Trophoblast cell (in vitro differentiated cells and primary cell): ENCODE measurements around the gene DICER1.

ENCODE experiments used
- DNase-seq, 2 donors: peaks; one replicate each; pipeline ENCODE4 v3.0.0-alpha.2; 2016
- H2AFZ ChIP-seq: 2 replicates; pipeline ENCODE4 v1.6.1; 2013; ENCODE audit warnings: low read length, moderate library complexity, mild to moderate bottlenecking; ENCODE audit not compliant: insufficient read depth, poor library complexity
- H2AK5ac ChIP-seq: 2 replicates; pipeline ENCODE4 v1.6.1; 2013; ENCODE audit warnings: mild to moderate bottlenecking, low read length
- H2BK120ac ChIP-seq: 2 replicates; pipeline ENCODE4 v1.6.1; 2013; ENCODE audit warnings: low read length, mild to moderate bottlenecking, moderate library complexity; ENCODE audit not compliant: insufficient read depth, poor library complexity
- H2BK12ac ChIP-seq: 2 replicates; pipeline ENCODE4 v1.6.1; 2013; ENCODE audit warnings: mild to moderate bottlenecking, low read length, moderate library complexity
- H2BK5ac ChIP-seq: 2 replicates; pipeline ENCODE4 v1.6.1; 2013; ENCODE audit warnings: low read length, low read depth, moderate library complexity, mild to moderate bottlenecking; ENCODE audit not compliant: poor library complexity
- H3K14ac ChIP-seq: 2 replicates; pipeline ENCODE4 v1.6.1; 2013; ENCODE audit warnings: mild to moderate bottlenecking, low read length
- H3K18ac ChIP-seq: 2 replicates; pipeline ENCODE4 v1.6.1; 2013; ENCODE audit warnings: mild to moderate bottlenecking, low read length
- H3K23ac ChIP-seq: 2 replicates; pipeline ENCODE4 v1.6.1; 2013; ENCODE audit warnings: low read length
- H3K27ac ChIP-seq: 2 replicates; pipeline ENCODE4 v1.5.1; 2013; ENCODE audit warnings: low read depth, mild to moderate bottlenecking, inconsistent platforms, low read length, moderate library complexity
- H3K27me3 ChIP-seq: 2 replicates; pipeline ENCODE4 v1.6.1; 2013; ENCODE audit warnings: inconsistent platforms, mild to moderate bottlenecking, low read length, moderate library complexity; ENCODE audit not compliant: insufficient read depth
- H3K36me3 ChIP-seq, 2 experiments: 1 replicate in 1 of 2; 2 replicates in 1 of 2; pipeline ENCODE4 v1.6.1; 2013; ENCODE audit warnings: low read length in 2 of 2, mild to moderate bottlenecking in 2 of 2, moderate library complexity in 1 of 2; ENCODE audit not compliant: insufficient read depth in 2 of 2, control insufficient read depth in 1 of 2
- H3K4ac ChIP-seq: 2 replicates; pipeline ENCODE4 v1.6.1; 2013; ENCODE audit warnings: low read depth, mild to moderate bottlenecking, low read length, moderate library complexity
- H3K4me1 ChIP-seq, 2 experiments: 1 replicate in 1 of 2; 2 replicates in 1 of 2; pipeline ENCODE4 v1.6.1; 2013; ENCODE audit warnings: low read length in 2 of 2, mild to moderate bottlenecking in 2 of 2, moderate library complexity in 1 of 2; ENCODE audit not compliant: insufficient read depth in 2 of 2, control insufficient read depth in 1 of 2
- H3K4me2 ChIP-seq: 2 replicates; pipeline ENCODE4 v1.6.1; 2013; ENCODE audit warnings: inconsistent platforms, mild to moderate bottlenecking, low read length, moderate library complexity
- H3K4me3 ChIP-seq: 2 replicates; pipeline ENCODE4 v1.5.1; 2013; ENCODE audit warnings: mild to moderate bottlenecking, low read depth, low read length, inconsistent platforms
- H3K79me1 ChIP-seq: one replicate; pipeline ENCODE4 v1.6.1; 2013; ENCODE audit warnings: low read length
- H3K79me2 ChIP-seq: 2 replicates; pipeline ENCODE4 v1.6.1; 2013; ENCODE audit warnings: low read length, mild to moderate bottlenecking; ENCODE audit not compliant: control insufficient read depth, insufficient read depth, poor library complexity
- H3K9ac ChIP-seq: 2 replicates; pipeline ENCODE4 v1.6.1; 2013; ENCODE audit warnings: mild to moderate bottlenecking, low read length
- H3K9me3 ChIP-seq: 2 replicates; pipeline ENCODE4 v1.6.1; 2013; ENCODE audit warnings: low read depth, mild to moderate bottlenecking, control low read depth, inconsistent platforms, low read length; ENCODE audit not compliant: insufficient read depth
- H4K12ac ChIP-seq: 2 replicates; pipeline ENCODE4 v1.6.1; 2013; ENCODE audit warnings: low read depth, mild to moderate bottlenecking, low read length, moderate library complexity
- H4K8ac ChIP-seq: 2 replicates; pipeline ENCODE4 v1.6.1; 2013; ENCODE audit warnings: low read depth, mild to moderate bottlenecking, low read length, moderate library complexity
- H4K91ac ChIP-seq: one replicate; pipeline ENCODE4 v1.6.1; 2013; ENCODE audit warnings: low read depth, mild to moderate bottlenecking, low read length, moderate library complexity
- WGBS: extraction: QIAGEN DNeasy Blood & Tissue Kit; methylation state at CpG from one replicate; pipeline ENCODE4 v1.1.7; 2013; ENCODE audit warnings: missing lambda C conversion rate; ENCODE audit not compliant: insufficient read length, insufficient coverage; ENCODE audit errors: extremely low coverage; 5-methylcytosine and 5-hydroxymethylcytosine counted together

Gene DICER1

GRCh38 chr14:95066427-95066986, 90.8 kb downstream of the DICER1 start:
- no peak overlapping the region for H2AFZ ChIP-seq

GRCh38 chr14:95065411-95065810, 91.9 kb downstream of the DICER1 start:
- Histone ChIP-seq H3K4me2 (no peak overlapping the region), H3K79me1 (no peaks in the 10 kb centered on the region)

More at GRCh38 chr14:95066427-95066986, 90.8 kb downstream of the DICER1 start:
- no peak overlapping the region for H2BK120ac ChIP-seq
- no peak overlapping the region for H3K18ac ChIP-seq
- no peak for DNase-seq
- no peaks in the 10 kb centered on the region for H3K27me3 ChIP-seq
- no peaks in the 10 kb centered on the region for H3K79me2 ChIP-seq
- no peaks in the 10 kb centered on the region for H3K36me3 ChIP-seq
- H2BK12ac ChIP-seq = no peak overlapping the region
- no peak overlapping the region for H3K27ac ChIP-seq
- no peak overlapping the region for H3K4me3 ChIP-seq
- no peak overlapping the region for H3K9ac ChIP-seq
- H2BK5ac ChIP-seq = no peak overlapping the region
- H3K4me2 ChIP-seq = no peak overlapping the region
- H2AK5ac ChIP-seq = no peak overlapping the region
- no CpG with 5 or more reads among the region's 4 CpGs for WGBS
- no peaks in the 10 kb centered on the region for H3K4me1 ChIP-seq
- H4K12ac ChIP-seq = no peak overlapping the region
- no peak overlapping the region for H4K91ac ChIP-seq
- H3K14ac ChIP-seq = no peak overlapping the region
- H3K23ac ChIP-seq = no peak overlapping the region
- no peaks in the 10 kb centered on the region for H3K79me1 ChIP-seq
- peaks cover 3% of the 10 kb centered on the region for H3K9me3 ChIP-seq
- no peak overlapping the region for H4K8ac ChIP-seq
- no peak overlapping the region for H3K4ac ChIP-seq

DNA sequence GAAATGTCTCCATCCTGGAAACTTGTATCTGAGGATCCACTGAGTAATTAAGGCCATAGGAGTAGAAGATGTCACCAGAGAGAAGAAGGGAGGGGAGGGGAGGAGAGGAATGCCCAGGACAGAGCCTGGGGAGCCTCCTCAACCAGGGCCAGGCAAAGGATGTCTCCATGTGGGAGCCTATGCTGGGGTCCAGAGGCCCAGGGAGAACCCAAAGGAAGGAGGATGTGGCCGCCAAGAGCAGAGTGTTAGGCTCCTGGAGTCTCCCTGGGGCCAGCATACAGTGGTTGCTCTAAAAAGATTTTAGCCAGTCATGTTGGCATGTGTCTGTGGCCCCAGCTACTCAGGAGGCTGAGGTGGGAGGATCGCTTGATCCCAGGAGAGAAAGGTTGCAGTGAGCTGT, 92.6 kb downstream of the DICER1 start:
- no peak overlapping the region for H3K18ac ChIP-seq
- H4K8ac ChIP-seq = no peak overlapping the region
- H2AK5ac ChIP-seq = no peak overlapping the region
- H4K12ac ChIP-seq = no peak overlapping the region
- H3K23ac ChIP-seq = no peak overlapping the region
- WGBS = no CpG with 5 or more reads among the region's 2 CpGs
- no peaks in the 10 kb centered on the region for H3K36me3 ChIP-seq
- no peak overlapping the region for H2AFZ ChIP-seq
- no peak overlapping the region for H2BK12ac ChIP-seq
- no peak overlapping the region for H3K9ac ChIP-seq
- H2BK120ac ChIP-seq = no peak overlapping the region
- H3K14ac ChIP-seq = no peak overlapping the region
- H2BK5ac ChIP-seq = no peak overlapping the region
- no peaks in the 10 kb centered on the region for H3K79me1 ChIP-seq
- H3K4ac ChIP-seq = no peak overlapping the region
- H3K27ac ChIP-seq = no peak overlapping the region
- H3K4me3 ChIP-seq = no peak overlapping the region
- no peaks in the 10 kb centered on the region for H3K4me1 ChIP-seq
- H3K4me2 ChIP-seq = no peak overlapping the region
- H3K9me3 ChIP-seq = peaks cover 3% of the 10 kb centered on the region
- H3K79me2 ChIP-seq = no peaks in the 10 kb centered on the region
- no peaks in the 10 kb centered on the region for H3K27me3 ChIP-seq
- DNase-seq = no peak
- no peak overlapping the region for H4K91ac ChIP-seq

More at GRCh38 chr14:95065411-95065810, 91.9 kb downstream of the DICER1 start:
- Histone ChIP-seq H2BK5ac (no peak overlapping the region), H3K23ac (no peak overlapping the region), H3K27me3 (no peaks in the 10 kb centered on the region), H3K18ac (no peak overlapping the region), H4K91ac (no peak overlapping the region), H3K27ac (no peak overlapping the region), H3K9me3 (peaks cover 3% of the 10 kb centered on the region), H3K14ac (no peak overlapping the region), H2AK5ac (no peak overlapping the region), H3K4me1 (no peaks in the 10 kb centered on the region), H3K9ac (no peak overlapping the region), H2AFZ (no peak overlapping the region), H3K36me3 (no peaks in the 10 kb centered on the region), H2BK120ac (no peak overlapping the region), H3K4me3 (no peak overlapping the region), H4K8ac (no peak overlapping the region), H3K4ac (no peak overlapping the region), H3K79me2 (no peaks in the 10 kb centered on the region), H4K12ac (no peak overlapping the region), H2BK12ac (no peak overlapping the region)
- no peak for DNase-seq
- WGBS = no CpG with 5 or more reads among the region's 2 CpGs

GRCh38 chr14:95064256-95064655, 93.1 kb downstream of the DICER1 start:
- H4K91ac ChIP-seq = no peak overlapping the region

More at GRCh38 chr14:95064256-95064655, 93.1 kb downstream of the DICER1 start:
- Histone ChIP-seq H2AFZ (no peak overlapping the region), H2BK120ac (no peak overlapping the region), H4K8ac (no peak overlapping the region), H3K4me1 (no peaks in the 10 kb centered on the region), H3K23ac (no peak overlapping the region), H3K4me2 (no peak overlapping the region), H3K79me2 (no peaks in the 10 kb centered on the region), H3K27ac (no peak overlapping the region), H3K4ac (no peak overlapping the region), H3K14ac (no peak overlapping the region), H3K18ac (no peak overlapping the region), H4K12ac (no peak overlapping the region), H3K27me3 (no peaks in the 10 kb centered on the region), H3K4me3 (no peak overlapping the region), H3K9me3 (peaks cover 3% of the 10 kb centered on the region), H2AK5ac (no peak overlapping the region), H2BK12ac (no peak overlapping the region), H2BK5ac (no peak overlapping the region), H3K36me3 (no peaks in the 10 kb centered on the region), H3K9ac (no peak overlapping the region), H3K79me1 (no peaks in the 10 kb centered on the region)
- no CpG with 5 or more reads among the region's 6 CpGs for WGBS
- no peak for DNase-seq
